ENCODE measurements around the gene AFAP1. TPM values are rescaled to one million over a fixed set of nuclear protein-coding genes. Genes with fewer than 3 reads are reported as not detected.

The AFAP1 gene
- total RNA-seq, 1 donor from 2014 or later: 67.9 TPM

GRCh38 chr4:7971159-7971631 is 31.5 kb upstream of the AFAP1 start:
- Mint-ChIP-seq H3K4me1 (ENCODE audit: low read depth, unreplicated experiment) (peaks cover 33% of the 10 kb centered on the region), H3K9me3 (ENCODE audit: unreplicated experiment) (no peaks in the 10 kb centered on the region), H3K27me3 (ENCODE audit: low read depth, unreplicated experiment) (peaks cover 2% of the 10 kb centered on the region), H3K27ac (ENCODE audit: unreplicated experiment) (no peak overlapping the region), H3K36me3 (ENCODE audit: low read depth, unreplicated experiment) (no peaks in the 10 kb centered on the region), H3K4me3 (ENCODE audit: unreplicated experiment) (no peak overlapping the region)
- Histone ChIP-seq H3K4me1 (ENCODE audit: insufficient read depth, low read length) (peaks cover 54% of the 10 kb centered on the region), H3K27ac (ENCODE audit: low read depth, low read length) (no peak overlapping the region), H4K20me1 (ENCODE audit: insufficient read depth, low read length) (no peaks in the 10 kb centered on the region), H3K79me2 (ENCODE audit: insufficient read depth, low read length) (peaks cover 2% of the 10 kb centered on the region), H3K9ac (ENCODE audit: low read length) (no peak overlapping the region), H3K9me3 (ENCODE audit: insufficient read depth, low read depth, low read length) (no peaks in the 10 kb centered on the region), H3K4me3 (ENCODE audit: insufficient read depth, low read depth, low read length) (no peak overlapping the region), H3K36me3 (ENCODE audit: insufficient read depth, low read length) (no peaks in the 10 kb centered on the region), H3K27me3 (ENCODE audit: insufficient read depth, low read length) (no peaks in the 10 kb centered on the region), H2AFZ (ENCODE audit: low read depth, low read length) (no peak overlapping the region), H3K4me2 (ENCODE audit: low read length) (peak overlapping the region; percentile 74)
- DNase-seq (ENCODE audit: low read depth) (no peak), FAIRE-seq (no peak)
- no peak for TF ChIP-seq EZH2 (IDR thresholded peaks at IDR 0.05; ENCODE audit: insufficient read depth, low read length)
- TF ChIP-seq CTCF (IDR thresholded peaks at IDR 0.05; ENCODE audit: insufficient read depth, low read depth, low read length): no peak

GRCh38 chr4:7970361-7970946 is 30.8 kb upstream of the AFAP1 start:
- peak overlapping the region; percentile 74 for H3K4me2 ChIP-seq (ENCODE audit: low read length)
- peak overlapping the region; percentile 40 for H2AFZ ChIP-seq (ENCODE audit: low read depth, low read length)
- DNase-seq (ENCODE audit: low read depth) (no peak), FAIRE-seq (no peak)
- peaks cover 54% of the 10 kb centered on the region for H3K4me1 ChIP-seq (ENCODE audit: insufficient read depth, low read length)
- H3K27ac ChIP-seq (ENCODE audit: low read depth, low read length): peak overlapping the region; percentile 86
- no peaks in the 10 kb centered on the region for H3K9me3 ChIP-seq (ENCODE audit: insufficient read depth, low read depth, low read length)
- Mint-ChIP-seq H3K27ac (ENCODE audit: unreplicated experiment) (no peak overlapping the region), H3K36me3 (ENCODE audit: low read depth, unreplicated experiment) (no peaks in the 10 kb centered on the region), H3K27me3 (ENCODE audit: low read depth, unreplicated experiment) (peaks cover 7% of the 10 kb centered on the region), H3K4me3 (ENCODE audit: unreplicated experiment) (no peak overlapping the region), H3K9me3 (ENCODE audit: unreplicated experiment) (no peaks in the 10 kb centered on the region), H3K4me1 (ENCODE audit: low read depth, unreplicated experiment) (peaks cover 33% of the 10 kb centered on the region)
- H3K4me3 ChIP-seq (ENCODE audit: insufficient read depth, low read depth, low read length): no peak overlapping the region
- no peaks in the 10 kb centered on the region for H4K20me1 ChIP-seq (ENCODE audit: insufficient read depth, low read length)
- peaks cover 2% of the 10 kb centered on the region for H3K79me2 ChIP-seq (ENCODE audit: insufficient read depth, low read length)
- peak overlapping the region; percentile 69 for H3K9ac ChIP-seq (ENCODE audit: low read length)
- peaks cover 6% of the 10 kb centered on the region for H3K27me3 ChIP-seq (ENCODE audit: insufficient read depth, low read length)
- TF ChIP-seq EZH2 (IDR thresholded peaks at IDR 0.05; ENCODE audit: insufficient read depth, low read length): no peak
- no peak for TF ChIP-seq CTCF (IDR thresholded peaks at IDR 0.05; ENCODE audit: insufficient read depth, low read depth, low read length)
- H3K36me3 ChIP-seq (ENCODE audit: insufficient read depth, low read length): no peaks in the 10 kb centered on the region

- peaks cover 29% of the 10 kb centered on the region for H3K4me1 Mint-ChIP-seq (ENCODE audit: low read depth, unreplicated experiment)
These were observed 28.7 kb upstream of the AFAP1 start for GRCh38 chr4:7968262-7968896.

More at GRCh38 chr4:7968262-7968896, 28.7 kb upstream of the AFAP1 start:
- Histone ChIP-seq H3K79me2 (ENCODE audit: insufficient read depth, low read length) (peaks cover 2% of the 10 kb centered on the region), H3K27ac (ENCODE audit: low read depth, low read length) (no peak overlapping the region), H3K4me3 (ENCODE audit: insufficient read depth, low read depth, low read length) (no peak overlapping the region), H3K4me1 (ENCODE audit: insufficient read depth, low read length) (peaks cover 49% of the 10 kb centered on the region), H4K20me1 (ENCODE audit: insufficient read depth, low read length) (no peaks in the 10 kb centered on the region), H3K9ac (ENCODE audit: low read length) (no peak overlapping the region), H3K27me3 (ENCODE audit: insufficient read depth, low read length) (peaks cover 13% of the 10 kb centered on the region), H3K36me3 (ENCODE audit: insufficient read depth, low read length) (no peaks in the 10 kb centered on the region), H3K4me2 (ENCODE audit: low read length) (no peak overlapping the region), H3K9me3 (ENCODE audit: insufficient read depth, low read depth, low read length) (no peaks in the 10 kb centered on the region), H2AFZ (ENCODE audit: low read depth, low read length) (no peak overlapping the region)
- H3K9me3 Mint-ChIP-seq (ENCODE audit: unreplicated experiment): no peaks in the 10 kb centered on the region
- peaks cover 17% of the 10 kb centered on the region for H3K27me3 Mint-ChIP-seq (ENCODE audit: low read depth, unreplicated experiment)
- no peak for FAIRE-seq
- H3K27ac Mint-ChIP-seq (ENCODE audit: unreplicated experiment): no peak overlapping the region
- TF ChIP-seq CTCF (IDR thresholded peaks at IDR 0.05; ENCODE audit: insufficient read depth, low read depth, low read length): no peak
- TF ChIP-seq EZH2 (IDR thresholded peaks at IDR 0.05; ENCODE audit: insufficient read depth, low read length): no peak
- H3K36me3 Mint-ChIP-seq (ENCODE audit: low read depth, unreplicated experiment): peaks cover 3% of the 10 kb centered on the region
- H3K4me3 Mint-ChIP-seq (ENCODE audit: unreplicated experiment): no peak overlapping the region
- DNase-seq (ENCODE audit: low read depth): no peak

Data from astrocyte (in vitro differentiated cells and primary cell).